Heart right ventricle (tissue), 16 donors: ENCODE results near the gene SNCB. TPM values are rescaled to one million over a fixed set of nuclear protein-coding genes. Genes with fewer than 3 reads are reported as not detected.

Source experiments
- ATAC-seq, 8 donors: fragments of 200-7000 bp; cut with Tn5 transposase; one replicate each; pipeline ENCODE4 v1.9.1; 2020; ENCODE audit warnings: mild to moderate bottlenecking in 8 of 8, moderate library complexity in 8 of 8, moderate number of reproducible peaks in 1 of 8
- DNase-seq, 2 donors: peaks; one replicate each; pipeline ENCODE4 v3.0.0-alpha.2; 2020
- H3K27ac ChIP-seq, 10 donors: fragments of 200-600 bp; sonication (generic) in 2 of 10; one replicate each; pipeline versions ENCODE4 v1.5.0 to v1.8.0; 2020 to 2022; ENCODE audit warnings: mild to moderate bottlenecking in 3 of 10
- H3K27me3 ChIP-seq, 7 donors: fragments of 200-600 bp; one replicate each; pipeline ENCODE4 v1.8.0; 2021 to 2022; ENCODE audit warnings: mild to moderate bottlenecking in 2 of 7
- H3K36me3 ChIP-seq, 9 donors: fragments of 200-600 bp; sonication (generic) in 1 of 9; one replicate each; pipeline versions ENCODE4 v1.5.0 to v1.8.0; 2020 to 2022; ENCODE audit warnings: mild to moderate bottlenecking in 2 of 9
- H3K4me1 ChIP-seq, 9 donors: fragments of 200-600 bp; sonication (generic) in 1 of 9; one replicate each; pipeline versions ENCODE4 v1.5.0 to v1.8.0; 2020 to 2022; ENCODE audit warnings: mild to moderate bottlenecking in 4 of 9
- H3K4me3 ChIP-seq, 10 donors: fragments of 200-600 bp; sonication (generic) in 2 of 10; one replicate each; pipeline versions ENCODE4 v1.5.0 to v1.8.0; 2020 to 2022; ENCODE audit warnings: mild to moderate bottlenecking in 7 of 10, moderate library complexity in 2 of 10
- H3K9me3 ChIP-seq, 11 donors: fragments of 200-600 bp in 10 of 11; sonication (generic) in 2 of 11; one replicate each; pipeline versions ENCODE4 v1.5.0 to v1.8.0; 2013 to 2022; ENCODE audit warnings: mild to moderate bottlenecking in 2 of 11, control low read depth in 1 of 11, moderate library complexity in 1 of 11
- CTCF ChIP-seq, 9 donors: fragments of 200-600 bp; sonication (generic) in 2 of 9; IDR thresholded peaks; one replicate each; pipeline versions ENCODE4 v1.5.0 to v1.8.0; 2021 to 2022; ENCODE audit warnings: antibody characterized with exemption in 9 of 9, mild to moderate bottlenecking in 5 of 9, moderate library complexity in 1 of 9
- WGBS, 2 donors: extraction: QIAGEN DNeasy Blood & Tissue Kit; methylation state at CpG; one replicate each; pipeline ENCODE4 v1.1.7; 2013; ENCODE audit warnings: inconsistent platforms in 1 of 2; 5-methylcytosine and 5-hydroxymethylcytosine counted together
- intact Hi-C, 10 donors: fragments of 100-400 bp; cut with DNase I; formaldehyde crosslinking; loops; one replicate each; pipeline versions ENCODE4 v1.11.1 to v1.14.2; 2022
- polyA plus RNA-seq, 2 donors: library from polyadenylated mRNA; stranded (reverse); fragments of 200-250 nt; gene quantifications; one replicate each; pipeline ENCODE4 v1.2.3, GENCODE V29; 2013
- total RNA-seq, 10 donors: library from RNA; stranded (reverse); fragmentation: NEBNext Ultra II Directional in 3 of 10; extraction: Animal tissue kit (Norgen Biotek cat#: 25700) in 3 of 10; gene quantifications; one replicate each; pipeline versions ENCODE4 v1.2.1 to v1.2.4, GENCODE V29; 2021 to 2023
- donor health status: Arrhythmogenic right ventricular cardiomyopathy.
- donor health status: ischemic (EF 13 %, LVEDD 7.1; RV severe dilation, severe dysfunction).
- donor health status: healthy with polysubstance abuse.
- donor health status: DM: no; HTN: yes; CAD: no.
- donor health status: DM: no; HTN: no; CAD: no.
- donor health status: ischemic (EF 25% LVEDD 6.9; RV normal size, moderate dysfunction).
- donor health status: ischemic (EF 25% LVEDD 5.7; RV mildly dilated, moderate dysfunction).
- donor health status: healthy.
- donor health status: DM: yes; HTN: yes; CAD: no.
- donor health status: Ischemic cardiomyopathy.
- donor health status: ischemic (EF 35%, LVEDD 5.7; RV mildly dilated, moderate dysfunction).
- donor health status: nonischemic (EF 11% LVEDD 7.7; RV severe dilation, severe dysfunction).
- donor health status: DM: yes; HTN: yes; CAD: no.
- donor health status: PGD.
- donor health status: ischemic (EF 29% LVEDD 5.4; RV normal size, mild dysfunction).
- donor health status: nonischemic (EF 23%, LVEDD 6.1; RV moderate dilation, normal function).

SNCB gene
- total and polyA plus RNA-seq, 12 donors = 0.35 to 0.39 TPM; not detected in 10

GRCh38 chr5:176673651-176674583 is 43.6 kb upstream of the SNCB start:
- no peak for DNase-seq
- TF ChIP-seq CTCF (IDR thresholded peaks at IDR 0.05) = no peak
- H3K36me3 ChIP-seq = no peaks in the 10 kb centered on the region
- H3K9me3 ChIP-seq = no peaks in the 10 kb centered on the region
- no peak overlapping the region for H3K27ac ChIP-seq
- intact Hi-C loops = no loop called here
- H3K4me3 ChIP-seq = no peak overlapping the region
- WGBS, 2 donors = 88 to 91% methylated on average over 18 of the region's 18 CpGs
- ATAC-seq = no peak
- H3K27me3 ChIP-seq = peaks cover 0 to 46% (median 22%) of the 10 kb centered on the region in 7 donors
- H3K4me1 ChIP-seq = peaks cover 0 to 35% (median 24%) of the 10 kb centered on the region in 9 donors

GRCh38 chr5:176671890-176672747 is 41.8 kb upstream of the SNCB start:
- no peak for ATAC-seq
- Histone ChIP-seq H3K27me3 (peaks cover 0 to 55% (median 29%) of the 10 kb centered on the region in 7 donors), H3K9me3 (no peaks in the 10 kb centered on the region), H3K4me3 (no peak overlapping the region), H3K4me1 (peaks cover 0 to 19% (median 17%) of the 10 kb centered on the region in 9 donors), H3K27ac (no peak overlapping the region), H3K36me3 (no peaks in the 10 kb centered on the region)
- intact Hi-C loops = no loop called here
- WGBS, 2 donors = 63 to 70% methylated on average over 18 of the region's 18 CpGs
- TF ChIP-seq CTCF (IDR thresholded peaks at IDR 0.05) = no peak
- no peak for DNase-seq

- peaks cover 0 to 12% (median 10%) of the 10 kb centered on the region in 9 donors for H3K4me1 ChIP-seq
- no peak for TF ChIP-seq CTCF (IDR thresholded peaks at IDR 0.05)
- H3K27ac ChIP-seq = no peak overlapping the region
- H3K27me3 ChIP-seq = peaks cover 0 to 58% (median 29%) of the 10 kb centered on the region in 7 donors
- no peaks in the 10 kb centered on the region for H3K36me3 ChIP-seq
- no peak for DNase-seq
- H3K4me3 ChIP-seq = no peak overlapping the region
- intact Hi-C loops = no loop called here
- WGBS, 2 donors = 75 to 82% methylated on average over 4 of the region's 4 CpGs
- no peaks in the 10 kb centered on the region for H3K9me3 ChIP-seq
- no peak for ATAC-seq
Measured at GRCh38 chr5:176671399-176671798, 41.1 kb upstream of the SNCB start.

DNA sequence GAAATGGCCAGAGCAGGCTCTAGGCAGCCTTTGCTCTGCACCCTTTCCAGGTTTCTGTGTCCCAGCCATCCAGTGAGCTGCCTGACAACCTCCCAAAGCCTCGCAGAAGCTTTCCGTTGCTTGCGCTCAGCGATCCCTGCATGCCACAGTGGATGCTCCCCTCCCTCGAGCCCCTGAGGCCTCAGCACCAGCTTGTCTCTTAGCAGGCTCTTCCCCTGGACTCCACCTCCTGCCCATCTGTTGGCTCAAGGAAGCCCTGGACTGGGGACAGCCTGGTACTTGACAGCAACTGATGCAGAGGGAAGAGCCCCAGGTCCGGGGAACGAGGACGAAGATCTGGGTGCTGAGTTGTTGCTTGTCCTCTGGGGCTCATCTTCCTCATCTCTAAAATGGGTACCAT is 40.1 kb upstream of the SNCB start:
- ATAC-seq = no peak
- WGBS, 2 donors = 75 to 79% methylated on average over 8 of the region's 8 CpGs
- no peak for TF ChIP-seq CTCF (IDR thresholded peaks at IDR 0.05)

More for the DNA sequence above, 40.1 kb upstream of the SNCB start:
- Histone ChIP-seq H3K36me3 (no peaks in the 10 kb centered on the region), H3K27ac (no peak overlapping the region), H3K9me3 (no peaks in the 10 kb centered on the region), H3K27me3 (peaks cover 0 to 65% (median 33%) of the 10 kb centered on the region in 7 donors), H3K4me3 (no peak overlapping the region), H3K4me1 (peaks cover 0 to 3% (median 2%) of the 10 kb centered on the region in 9 donors)
- intact Hi-C loops = no loop called here
- DNase-seq = no peak
